ENCODE results near the gene RICTOR. TPM values are rescaled to one million over a fixed set of nuclear protein-coding genes. Genes with fewer than 3 reads are reported as not detected.

RICTOR gene
- total RNA-seq, 1 experiment from 2014 or later, result 22.4 TPM

DNA sequence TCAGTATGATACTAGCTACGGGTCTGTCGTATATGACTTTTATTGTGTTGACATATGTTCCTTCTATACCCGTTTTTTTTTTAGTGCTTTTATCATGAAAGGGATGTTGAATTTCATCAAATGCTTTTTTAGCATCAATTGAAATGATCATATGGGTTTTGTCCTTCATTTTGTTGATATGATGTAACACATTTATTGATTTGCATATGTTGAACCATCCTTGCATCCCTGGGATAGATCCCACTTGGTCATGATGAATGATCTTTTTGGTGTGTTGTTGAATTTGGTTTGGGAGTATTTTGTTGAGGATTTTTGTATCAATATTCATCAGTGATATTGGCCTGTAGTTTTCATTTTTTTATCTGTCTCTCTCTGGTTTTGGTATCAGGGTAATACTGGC, 177.4 kb downstream of the RICTOR start (continued):
- no peak for TF ChIP-seq TP53 (CRISPR knock-in tag; IDR thresholded peaks at IDR 0.05)
- TF ChIP-seq CREB1 (CRISPR knock-in tag; IDR thresholded peaks at IDR 0.05), result no peak

DNA sequence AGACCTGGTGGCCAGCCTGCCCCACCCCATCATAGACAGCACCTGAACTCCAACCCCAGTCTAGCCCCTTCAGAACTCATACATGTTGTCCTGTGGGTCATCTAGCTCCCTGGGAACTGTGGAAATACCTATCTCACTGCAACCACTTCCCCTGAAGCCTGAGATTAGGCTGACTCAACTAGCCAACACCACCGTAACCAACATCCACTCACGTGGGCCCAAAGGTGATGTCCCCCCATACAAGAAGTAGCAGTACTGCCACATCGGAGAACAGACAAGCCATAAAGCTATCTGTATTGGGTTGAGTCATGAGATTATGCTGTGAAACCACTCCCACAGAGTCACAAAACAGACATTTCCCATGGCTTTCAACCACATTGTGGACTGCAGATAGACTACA, 181.8 kb downstream of the RICTOR start:
- Mint-ChIP-seq H3K4me1 (peaks cover 11% of the 10 kb centered on the region), H3K4me3 (no peak overlapping the region), H3K27ac (no peak overlapping the region), H3K27me3 (ENCODE audit: low read depth) (peaks cover 3% of the 10 kb centered on the region; the same call in 1 of the 2 replicates), H3K9me3 (peaks cover 51% of the 10 kb centered on the region), H3K36me3 (peaks cover 4% of the 10 kb centered on the region; the same call in 1 of the 2 replicates)
- no peak for DNase-seq (ENCODE audit: low spot score)
- TF ChIP-seq IRF2 (CRISPR knock-in tag; IDR thresholded peaks at IDR 0.05; ENCODE audit: borderline replicate concordance, low read depth) (no peak), FOXK1 (CRISPR knock-in tag; IDR thresholded peaks at IDR 0.05) (no peak), GTF2I (CRISPR knock-in tag; conservative IDR thresholded peaks at IDR 0.05) (no peak), FOXP1 (CRISPR knock-in tag; IDR thresholded peaks at IDR 0.05; ENCODE audit: borderline replicate concordance) (no peak), NR2C2 (CRISPR knock-in tag; IDR thresholded peaks at IDR 0.05) (no peak), EMX1 (CRISPR knock-in tag; IDR thresholded peaks at IDR 0.05) (no peak), ZNF396 (CRISPR knock-in tag; IDR thresholded peaks at IDR 0.05; ENCODE audit: borderline replicate concordance) (no peak), ZNF219 (CRISPR knock-in tag; IDR thresholded peaks at IDR 0.05; ENCODE audit: borderline replicate concordance) (no peak), ETV6 (CRISPR knock-in tag; IDR thresholded peaks at IDR 0.05) (no peak), CREB1 (CRISPR knock-in tag; IDR thresholded peaks at IDR 0.05) (no peak)
- TF ChIP-seq, protein P1, sequence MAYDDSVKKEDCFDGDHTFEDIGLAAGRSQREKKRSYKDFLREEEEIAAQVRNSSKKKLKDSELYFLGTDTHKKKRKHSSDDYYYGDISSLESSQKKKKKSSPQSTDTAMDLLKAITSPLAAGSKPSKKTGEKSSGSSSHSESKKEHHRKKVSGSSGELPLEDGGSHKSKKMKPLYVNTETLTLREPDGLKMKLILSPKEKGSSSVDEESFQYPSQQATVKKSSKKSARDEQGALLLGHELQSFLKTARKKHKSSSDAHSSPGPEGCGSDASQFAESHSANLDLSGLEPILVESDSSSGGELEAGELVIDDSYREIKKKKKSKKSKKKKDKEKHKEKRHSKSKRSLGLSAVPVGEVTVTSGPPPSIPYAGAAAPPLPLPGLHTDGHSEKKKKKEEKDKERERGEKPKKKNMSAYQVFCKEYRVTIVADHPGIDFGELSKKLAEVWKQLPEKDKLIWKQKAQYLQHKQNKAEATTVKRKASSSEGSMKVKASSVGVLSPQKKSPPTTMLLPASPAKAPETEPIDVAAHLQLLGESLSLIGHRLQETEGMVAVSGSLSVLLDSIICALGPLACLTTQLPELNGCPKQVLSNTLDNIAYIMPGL (CRISPR knock-in tag; IDR thresholded peaks at IDR 0.05), result no peak
- TF ChIP-seq, protein P2, sequence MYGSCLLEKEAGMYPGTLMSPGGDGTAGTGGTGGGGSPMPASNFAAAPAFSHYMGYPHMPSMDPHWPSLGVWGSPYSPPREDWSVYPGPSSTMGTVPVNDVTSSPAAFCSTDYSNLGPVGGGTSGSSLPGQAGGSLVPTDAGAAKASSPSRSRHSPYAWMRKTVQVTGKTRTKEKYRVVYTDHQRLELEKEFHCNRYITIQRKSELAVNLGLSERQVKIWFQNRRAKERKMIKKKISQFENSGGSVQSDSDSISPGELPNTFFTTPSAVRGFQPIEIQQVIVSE (CRISPR knock-in tag; IDR thresholded peaks at IDR 0.05; ENCODE audit: borderline replicate concordance), result no peak
- TF ChIP-seq, protein P3, sequence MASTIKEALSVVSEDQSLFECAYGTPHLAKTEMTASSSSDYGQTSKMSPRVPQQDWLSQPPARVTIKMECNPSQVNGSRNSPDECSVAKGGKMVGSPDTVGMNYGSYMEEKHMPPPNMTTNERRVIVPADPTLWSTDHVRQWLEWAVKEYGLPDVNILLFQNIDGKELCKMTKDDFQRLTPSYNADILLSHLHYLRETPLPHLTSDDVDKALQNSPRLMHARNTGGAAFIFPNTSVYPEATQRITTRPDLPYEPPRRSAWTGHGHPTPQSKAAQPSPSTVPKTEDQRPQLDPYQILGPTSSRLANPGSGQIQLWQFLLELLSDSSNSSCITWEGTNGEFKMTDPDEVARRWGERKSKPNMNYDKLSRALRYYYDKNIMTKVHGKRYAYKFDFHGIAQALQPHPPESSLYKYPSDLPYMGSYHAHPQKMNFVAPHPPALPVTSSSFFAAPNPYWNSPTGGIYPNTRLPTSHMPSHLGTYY (CRISPR knock-in tag; IDR thresholded peaks at IDR 0.05), result no peak
- ATAC-seq, result no peak
- ChIA-PET CTCF (no interaction called here), POLR2A (no interaction called here)

DNA sequence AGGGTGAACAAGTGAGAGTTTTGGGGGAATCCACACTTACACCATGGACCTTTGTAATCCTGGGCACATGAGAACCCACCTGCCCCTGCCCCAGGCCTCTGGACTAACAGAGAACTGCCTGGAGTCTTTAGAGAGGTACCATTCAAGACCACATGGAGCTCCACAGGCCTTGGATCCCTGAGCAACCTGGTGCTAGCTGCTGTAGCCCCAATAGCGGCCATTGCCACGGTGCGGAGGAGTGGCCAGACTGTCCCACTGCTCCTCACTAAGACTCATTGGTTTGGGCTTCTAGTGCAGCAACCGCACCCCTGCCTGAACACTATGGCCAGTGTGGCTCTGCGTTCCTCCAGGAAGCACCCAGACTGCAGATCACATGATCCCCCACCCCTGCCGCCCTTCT, 182.6 kb downstream of the RICTOR start:
- ChIA-PET POLR2A (no interaction called here), CTCF (interaction anchor here (1.0 kb wide), 1 partner anchor 30 kb away, joined by 4 read pairs; no protein-coding TSS in a partner anchor)
- Mint-ChIP-seq H3K9me3 (peaks cover 45% of the 10 kb centered on the region), H3K36me3 (peaks cover 4% of the 10 kb centered on the region; the same call in 1 of the 2 replicates), H3K4me1 (peaks cover 11% of the 10 kb centered on the region), H3K4me3 (no peak overlapping the region), H3K27me3 (ENCODE audit: low read depth) (peaks cover 3% of the 10 kb centered on the region; the same call in 1 of the 2 replicates), H3K27ac (no peak overlapping the region)
- no peak for ATAC-seq
- TF ChIP-seq RORB (CRISPR knock-in tag; IDR thresholded peaks at IDR 0.05) (no peak), MYBL2 (CRISPR knock-in tag; IDR thresholded peaks at IDR 0.05) (no peak), CREB1 (CRISPR knock-in tag; IDR thresholded peaks at IDR 0.05) (no peak), TEAD4 (CRISPR knock-in tag; IDR thresholded peaks at IDR 0.05) (no peak), FOXJ3 (CRISPR knock-in tag; IDR thresholded peaks at IDR 0.05; ENCODE audit: borderline replicate concordance) (no peak)
- TF ChIP-seq, protein P4, sequence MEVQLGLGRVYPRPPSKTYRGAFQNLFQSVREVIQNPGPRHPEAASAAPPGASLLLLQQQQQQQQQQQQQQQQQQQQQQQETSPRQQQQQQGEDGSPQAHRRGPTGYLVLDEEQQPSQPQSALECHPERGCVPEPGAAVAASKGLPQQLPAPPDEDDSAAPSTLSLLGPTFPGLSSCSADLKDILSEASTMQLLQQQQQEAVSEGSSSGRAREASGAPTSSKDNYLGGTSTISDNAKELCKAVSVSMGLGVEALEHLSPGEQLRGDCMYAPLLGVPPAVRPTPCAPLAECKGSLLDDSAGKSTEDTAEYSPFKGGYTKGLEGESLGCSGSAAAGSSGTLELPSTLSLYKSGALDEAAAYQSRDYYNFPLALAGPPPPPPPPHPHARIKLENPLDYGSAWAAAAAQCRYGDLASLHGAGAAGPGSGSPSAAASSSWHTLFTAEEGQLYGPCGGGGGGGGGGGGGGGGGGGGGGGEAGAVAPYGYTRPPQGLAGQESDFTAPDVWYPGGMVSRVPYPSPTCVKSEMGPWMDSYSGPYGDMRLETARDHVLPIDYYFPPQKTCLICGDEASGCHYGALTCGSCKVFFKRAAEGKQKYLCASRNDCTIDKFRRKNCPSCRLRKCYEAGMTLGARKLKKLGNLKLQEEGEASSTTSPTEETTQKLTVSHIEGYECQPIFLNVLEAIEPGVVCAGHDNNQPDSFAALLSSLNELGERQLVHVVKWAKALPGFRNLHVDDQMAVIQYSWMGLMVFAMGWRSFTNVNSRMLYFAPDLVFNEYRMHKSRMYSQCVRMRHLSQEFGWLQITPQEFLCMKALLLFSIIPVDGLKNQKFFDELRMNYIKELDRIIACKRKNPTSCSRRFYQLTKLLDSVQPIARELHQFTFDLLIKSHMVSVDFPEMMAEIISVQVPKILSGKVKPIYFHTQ (CRISPR knock-in tag; IDR thresholded peaks at IDR 0.05), result no peak
- TF ChIP-seq, protein P5, sequence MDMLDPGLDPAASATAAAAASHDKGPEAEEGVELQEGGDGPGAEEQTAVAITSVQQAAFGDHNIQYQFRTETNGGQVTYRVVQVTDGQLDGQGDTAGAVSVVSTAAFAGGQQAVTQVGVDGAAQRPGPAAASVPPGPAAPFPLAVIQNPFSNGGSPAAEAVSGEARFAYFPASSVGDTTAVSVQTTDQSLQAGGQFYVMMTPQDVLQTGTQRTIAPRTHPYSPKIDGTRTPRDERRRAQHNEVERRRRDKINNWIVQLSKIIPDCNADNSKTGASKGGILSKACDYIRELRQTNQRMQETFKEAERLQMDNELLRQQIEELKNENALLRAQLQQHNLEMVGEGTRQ (CRISPR knock-in tag; IDR thresholded peaks at IDR 0.05), result no peak
- TF ChIP-seq, protein P6, sequence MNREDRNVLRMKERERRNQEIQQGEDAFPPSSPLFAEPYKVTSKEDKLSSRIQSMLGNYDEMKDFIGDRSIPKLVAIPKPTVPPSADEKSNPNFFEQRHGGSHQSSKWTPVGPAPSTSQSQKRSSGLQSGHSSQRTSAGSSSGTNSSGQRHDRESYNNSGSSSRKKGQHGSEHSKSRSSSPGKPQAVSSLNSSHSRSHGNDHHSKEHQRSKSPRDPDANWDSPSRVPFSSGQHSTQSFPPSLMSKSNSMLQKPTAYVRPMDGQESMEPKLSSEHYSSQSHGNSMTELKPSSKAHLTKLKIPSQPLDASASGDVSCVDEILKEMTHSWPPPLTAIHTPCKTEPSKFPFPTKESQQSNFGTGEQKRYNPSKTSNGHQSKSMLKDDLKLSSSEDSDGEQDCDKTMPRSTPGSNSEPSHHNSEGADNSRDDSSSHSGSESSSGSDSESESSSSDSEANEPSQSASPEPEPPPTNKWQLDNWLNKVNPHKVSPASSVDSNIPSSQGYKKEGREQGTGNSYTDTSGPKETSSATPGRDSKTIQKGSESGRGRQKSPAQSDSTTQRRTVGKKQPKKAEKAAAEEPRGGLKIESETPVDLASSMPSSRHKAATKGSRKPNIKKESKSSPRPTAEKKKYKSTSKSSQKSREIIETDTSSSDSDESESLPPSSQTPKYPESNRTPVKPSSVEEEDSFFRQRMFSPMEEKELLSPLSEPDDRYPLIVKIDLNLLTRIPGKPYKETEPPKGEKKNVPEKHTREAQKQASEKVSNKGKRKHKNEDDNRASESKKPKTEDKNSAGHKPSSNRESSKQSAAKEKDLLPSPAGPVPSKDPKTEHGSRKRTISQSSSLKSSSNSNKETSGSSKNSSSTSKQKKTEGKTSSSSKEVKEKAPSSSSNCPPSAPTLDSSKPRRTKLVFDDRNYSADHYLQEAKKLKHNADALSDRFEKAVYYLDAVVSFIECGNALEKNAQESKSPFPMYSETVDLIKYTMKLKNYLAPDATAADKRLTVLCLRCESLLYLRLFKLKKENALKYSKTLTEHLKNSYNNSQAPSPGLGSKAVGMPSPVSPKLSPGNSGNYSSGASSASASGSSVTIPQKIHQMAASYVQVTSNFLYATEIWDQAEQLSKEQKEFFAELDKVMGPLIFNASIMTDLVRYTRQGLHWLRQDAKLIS (CRISPR knock-in tag; IDR thresholded peaks at IDR 0.05; ENCODE audit: borderline replicate concordance), result no peak
- TF ChIP-seq, protein P7, sequence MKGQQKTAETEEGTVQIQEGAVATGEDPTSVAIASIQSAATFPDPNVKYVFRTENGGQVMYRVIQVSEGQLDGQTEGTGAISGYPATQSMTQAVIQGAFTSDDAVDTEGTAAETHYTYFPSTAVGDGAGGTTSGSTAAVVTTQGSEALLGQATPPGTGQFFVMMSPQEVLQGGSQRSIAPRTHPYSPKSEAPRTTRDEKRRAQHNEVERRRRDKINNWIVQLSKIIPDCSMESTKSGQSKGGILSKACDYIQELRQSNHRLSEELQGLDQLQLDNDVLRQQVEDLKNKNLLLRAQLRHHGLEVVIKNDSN (CRISPR knock-in tag; IDR thresholded peaks at IDR 0.05), result no peak
- DNase-seq (ENCODE audit: low spot score), result no peak
